WERI-Rb-1 (cell line): ENCODE results near the gene CRAT.

ENCODE experiments used
- DNase-seq: peaks from one replicate; pipeline ENCODE4 v3.0.0-alpha.2; 2020
- H3K27ac ChIP-seq: fragments of 250-450 bp; sonication (Bioruptor Pico); 2 replicates; pipeline ENCODE4 v1.5.1; 2020; ENCODE audit warnings: mild to moderate bottlenecking, moderate library complexity
- H3K27me3 ChIP-seq: fragments of 250-450 bp; sonication (Bioruptor Pico); 2 replicates; pipeline ENCODE4 v1.5.1; 2021; ENCODE audit warnings: mild to moderate bottlenecking, low read depth, moderate library complexity; ENCODE audit not compliant: insufficient read depth, severe bottlenecking
- H3K36me3 ChIP-seq: fragments of 250-450 bp; sonication (Bioruptor Pico); 2 replicates; pipeline ENCODE4 v1.5.1; 2020; ENCODE audit warnings: mild to moderate bottlenecking, moderate library complexity
- H3K4me3 ChIP-seq: 2 replicates; pipeline ENCODE4 v1.5.1; 2011; ENCODE audit warnings: low read depth, mild to moderate bottlenecking, control low read depth, low read length
- H3K9me3 ChIP-seq: fragments of 250-450 bp; sonication (Bioruptor Pico); 2 replicates; pipeline ENCODE4 v1.5.1; 2021; ENCODE audit warnings: mild to moderate bottlenecking, moderate library complexity; ENCODE audit not compliant: severe bottlenecking
- CTCF ChIP-seq: IDR thresholded peaks from 2 replicates; pipeline ENCODE4 v1.5.1; 2011; ENCODE audit warnings: low read depth, mild to moderate bottlenecking, control low read depth, inconsistent platforms, low read length

Gene CRAT

DNA sequence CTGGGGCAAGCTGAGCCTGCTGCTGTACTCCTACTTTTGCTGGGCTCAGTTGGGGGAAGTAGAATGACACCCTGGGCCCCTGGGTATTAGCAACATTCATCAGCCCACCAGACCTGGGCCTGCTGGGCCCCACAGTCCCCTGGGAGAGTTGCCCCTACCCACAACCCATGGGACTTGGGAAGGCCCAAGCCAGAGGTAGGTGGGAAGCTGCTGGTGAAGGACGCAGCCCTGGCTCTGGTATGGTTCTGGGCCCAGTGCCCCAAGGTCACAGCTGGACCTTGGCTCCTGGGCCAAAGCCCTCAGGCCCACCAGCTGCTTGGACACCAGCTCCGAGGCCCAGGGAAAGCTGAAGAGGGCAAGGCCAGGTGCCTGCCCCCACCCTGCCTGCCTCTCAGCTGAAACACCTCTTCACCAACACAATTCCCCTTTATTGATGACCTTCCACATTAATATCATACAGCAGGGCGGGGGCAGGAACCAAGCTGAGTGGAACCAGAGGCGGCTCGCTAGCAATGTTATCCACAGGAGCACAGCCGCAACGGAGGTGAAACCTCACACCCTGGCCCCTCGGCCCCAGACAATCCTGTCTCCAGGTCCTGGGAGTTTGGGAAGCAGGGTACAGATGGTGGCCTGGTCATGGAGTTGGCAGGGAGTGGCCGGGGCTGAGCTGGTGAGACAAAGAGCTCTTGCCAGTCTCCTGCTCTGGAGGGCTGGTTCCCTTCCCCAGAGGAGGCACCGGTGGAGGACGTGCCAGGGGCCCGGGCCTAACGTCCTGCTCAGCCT lies 16.0 kb downstream of the CRAT start:
- no peak overlapping the region for H3K27ac ChIP-seq
- H3K4me3 ChIP-seq: no peak overlapping the region
- peaks cover 20% of the 10 kb centered on the region for H3K36me3 ChIP-seq
- no peak for TF ChIP-seq CTCF
- H3K27me3 ChIP-seq: no peaks in the 10 kb centered on the region
- DNase-seq: no peak
- H3K9me3 ChIP-seq: no peaks in the 10 kb centered on the region

- no peak for DNase-seq
- peaks cover 28% of the 10 kb centered on the region for H3K36me3 ChIP-seq
- TF ChIP-seq CTCF: no peak
- H3K27me3 ChIP-seq: no peaks in the 10 kb centered on the region
- no peaks in the 10 kb centered on the region for H3K9me3 ChIP-seq
- H3K27ac ChIP-seq: no peak overlapping the region
- H3K4me3 ChIP-seq: no peak overlapping the region
These were observed 16.8 kb downstream of the CRAT start for GRCh38 chr9:129093602-129094386.

- no peak for DNase-seq
- no peaks in the 10 kb centered on the region for H3K27me3 ChIP-seq
- H3K4me3 ChIP-seq: no peak overlapping the region
- no peaks in the 10 kb centered on the region for H3K9me3 ChIP-seq
- no peak overlapping the region for H3K27ac ChIP-seq
- peaks cover 53% of the 10 kb centered on the region for H3K36me3 ChIP-seq
- TF ChIP-seq CTCF: no peak
These were observed 21.3 kb downstream of the CRAT start for GRCh38 chr9:129089246-129089645.

GRCh38 chr9:129084087-129084486 lies 26.5 kb downstream of the CRAT start:
- Histone ChIP-seq H3K9me3 (no peaks in the 10 kb centered on the region), H3K27me3 (no peaks in the 10 kb centered on the region), H3K4me3 (no peak overlapping the region), H3K36me3 (peaks cover 62% of the 10 kb centered on the region), H3K27ac (no peak overlapping the region)
- no peak for TF ChIP-seq CTCF
- DNase-seq: no peak

DNA sequence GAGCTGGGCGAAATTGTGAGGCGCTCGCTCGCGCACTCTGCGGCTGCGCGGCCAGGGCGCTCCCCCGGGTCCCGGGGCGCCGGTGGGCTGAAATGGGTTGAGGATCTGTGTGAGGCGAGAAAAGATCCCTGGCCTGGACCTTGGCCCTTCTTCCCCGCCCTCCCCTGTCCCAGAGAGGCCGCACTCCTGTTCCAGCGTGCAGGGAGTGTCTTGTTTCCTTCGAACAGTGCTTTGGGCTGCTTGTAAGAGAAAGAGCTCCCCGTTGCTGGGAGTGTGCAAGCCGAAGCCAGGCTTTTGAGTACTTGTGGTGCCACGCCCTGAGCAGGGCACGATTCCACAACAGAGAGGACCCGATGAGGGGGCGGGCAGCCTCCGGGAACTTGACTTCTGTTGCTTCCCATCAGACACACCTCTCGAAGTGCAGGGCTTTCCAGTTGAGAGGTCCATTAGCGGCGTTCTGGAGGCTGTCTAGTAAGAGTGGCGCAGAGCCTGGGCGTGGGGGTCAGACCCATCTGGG lies 29.1 kb downstream of the CRAT start:
- Histone ChIP-seq H3K4me3 (peak overlapping the region; percentile 76), H3K27ac (peak overlapping the region; percentile 96)
- no peak for DNase-seq

More for the DNA sequence above, 29.1 kb downstream of the CRAT start:
- H3K27me3 ChIP-seq: no peaks in the 10 kb centered on the region
- no peaks in the 10 kb centered on the region for H3K9me3 ChIP-seq
- peaks cover 46% of the 10 kb centered on the region for H3K36me3 ChIP-seq
- no peak for TF ChIP-seq CTCF
